ENCODE data around the gene PTPRT. TPM values are rescaled to one million over a fixed set of nuclear protein-coding genes. Genes with fewer than 3 reads are reported as not detected.

Gene PTPRT
- total and polyA plus RNA-seq, 12 donors: 0.04 to 0.53 (median 0.22) TPM; not detected in 1

GRCh38 chr20:42611889-42612837 lies 577.5 kb downstream of the PTPRT start:
- no peak overlapping the region for H3K27ac ChIP-seq
- H3K27me3 ChIP-seq: peaks cover 0 to 5% (median 0%) of the 10 kb centered on the region in 7 donors
- WGBS, 2 donors: 57 to 66% methylated on average over 7 of the region's 7 CpGs
- no peak overlapping the region for H3K4me3 ChIP-seq
- H3K36me3 ChIP-seq: no peaks in the 10 kb centered on the region
- H3K4me1 ChIP-seq: no peaks in the 10 kb centered on the region
- intact Hi-C loops (cut with DNase I): no loop called here
- DNase-seq: no peak
- H3K9me3 ChIP-seq: peaks cover 0 to 11% (median 0%) of the 10 kb centered on the region in 11 donors
- TF ChIP-seq CTCF (IDR thresholded peaks at IDR 0.05): no peak
- ATAC-seq: no peak

- peaks cover 0 to 11% (median 0%) of the 10 kb centered on the region in 11 donors for H3K9me3 ChIP-seq
- no peak for TF ChIP-seq CTCF (IDR thresholded peaks at IDR 0.05)
- peaks cover 0 to 5% (median 0%) of the 10 kb centered on the region in 7 donors for H3K27me3 ChIP-seq
- no peaks in the 10 kb centered on the region for H3K36me3 ChIP-seq
- H3K4me3 ChIP-seq: no peak overlapping the region
- DNase-seq (no peak), ATAC-seq (no peak)
- 80 to 82% methylated on average over 4 of the region's 4 CpGs for WGBS, 2 donors
- no peaks in the 10 kb centered on the region for H3K4me1 ChIP-seq
- intact Hi-C loops (cut with DNase I): no loop called here
- no peak overlapping the region for H3K27ac ChIP-seq
Observed at GRCh38 chr20:42611423-42611822, 578.3 kb downstream of the PTPRT start.

- Histone ChIP-seq H3K4me1 (no peaks in the 10 kb centered on the region), H3K9me3 (peaks cover 0 to 11% (median 0%) of the 10 kb centered on the region in 11 donors), H3K4me3 (no peak overlapping the region), H3K27ac (no peak overlapping the region), H3K27me3 (peaks cover 0 to 5% (median 0%) of the 10 kb centered on the region in 7 donors), H3K36me3 (no peaks in the 10 kb centered on the region)
- DNase-seq: no peak
- TF ChIP-seq CTCF (IDR thresholded peaks at IDR 0.05): no peak
- ATAC-seq: no peak
- 73 to 74% methylated on average over 4 of the region's 4 CpGs for WGBS, 2 donors
- intact Hi-C loops (cut with DNase I): no loop called here
Observed at GRCh38 chr20:42610070-42610469, 579.6 kb downstream of the PTPRT start.

- Histone ChIP-seq H3K36me3 (no peaks in the 10 kb centered on the region), H3K4me1 (no peaks in the 10 kb centered on the region), H3K4me3 (no peak overlapping the region), H3K27me3 (peaks cover 0 to 5% (median 0%) of the 10 kb centered on the region in 7 donors), H3K27ac (no peak overlapping the region), H3K9me3 (peaks cover 0 to 11% (median 0%) of the 10 kb centered on the region in 11 donors)
- no peak for TF ChIP-seq CTCF (IDR thresholded peaks at IDR 0.05)
- DNase-seq: no peak
- WGBS, 2 donors: 63 to 76% methylated on average over 4 of the region's 4 CpGs
- intact Hi-C loops (cut with DNase I): no loop called here
- ATAC-seq: no peak
Observed at GRCh38 chr20:42609618-42610017, 580.1 kb downstream of the PTPRT start.

All from heart right ventricle (tissue), 16 donors.